HG03442 (cell line): ENCODE data around the gene ZNF487.
"Not testable (repeated sequence)": the region's sequence is repeated elsewhere in the genome, so short reads cannot be mapped to it uniquely, and the experiment has no call there.

Source experiments
- ATAC-seq: cut with Tn5 transposase; IDR thresholded peaks from one replicate; pipeline ENCODE4 v1.9.1; 2021; ENCODE audit warnings: mild to moderate bottlenecking, moderate library complexity; ENCODE audit not compliant: unreplicated experiment

The ZNF487 gene

DNA sequence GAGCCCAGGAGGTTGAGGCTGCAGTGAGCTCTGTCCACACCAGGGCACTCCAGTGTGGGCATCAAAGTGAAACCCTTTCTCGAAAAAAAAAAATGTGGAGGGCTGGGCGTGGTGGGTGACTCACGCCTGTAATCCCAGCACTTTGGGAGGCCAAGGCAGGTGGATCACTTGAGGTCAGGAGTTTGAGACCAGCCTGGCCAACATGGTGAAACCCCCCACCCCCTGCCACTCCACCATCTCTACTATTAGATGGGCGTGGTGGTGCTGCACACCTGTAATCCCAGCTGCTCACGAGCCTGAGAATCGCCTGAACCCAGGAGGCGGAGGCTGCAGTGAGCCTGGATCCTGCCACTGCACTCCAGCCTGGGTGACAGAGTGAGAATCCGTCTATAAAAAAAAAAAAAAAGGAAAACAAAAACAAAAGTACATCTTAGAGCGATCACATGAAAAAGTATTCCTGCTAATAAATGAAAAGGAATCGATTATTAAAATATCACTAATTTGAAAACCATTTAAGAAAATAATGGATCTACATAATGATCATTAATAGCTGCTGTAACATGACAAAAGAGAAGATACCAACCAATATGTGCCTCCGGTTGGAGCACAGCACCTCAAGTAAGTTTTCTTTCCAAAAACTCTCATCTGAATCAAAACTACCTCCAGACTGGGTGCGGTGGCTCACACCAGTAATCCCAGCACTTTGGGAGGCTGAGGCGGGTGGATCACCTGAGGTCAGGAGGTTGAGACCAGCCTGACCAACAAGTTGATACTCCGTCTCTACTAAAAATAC is 32.8 kb upstream of the ZNF487 start:
- ATAC-seq, result no peak

DNA sequence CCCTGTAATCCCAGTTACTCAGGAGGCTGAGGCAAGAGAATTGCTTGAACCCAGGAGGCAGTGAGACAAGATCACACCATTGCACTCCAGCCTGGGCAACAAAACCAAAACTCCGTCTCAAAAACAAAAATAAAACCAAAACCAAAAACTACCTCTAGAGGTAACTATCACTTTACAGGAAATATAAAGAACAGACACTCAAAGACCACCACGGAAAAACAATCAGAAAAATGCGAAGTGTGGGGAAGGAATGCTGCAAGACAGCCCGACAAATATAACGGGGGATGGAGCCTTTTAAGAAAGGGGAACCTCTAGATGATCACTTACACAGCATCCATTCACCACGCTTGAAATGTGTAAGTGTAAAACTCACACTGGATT is 32.2 kb upstream of the ZNF487 start:
- ATAC-seq, result no peak

DNA sequence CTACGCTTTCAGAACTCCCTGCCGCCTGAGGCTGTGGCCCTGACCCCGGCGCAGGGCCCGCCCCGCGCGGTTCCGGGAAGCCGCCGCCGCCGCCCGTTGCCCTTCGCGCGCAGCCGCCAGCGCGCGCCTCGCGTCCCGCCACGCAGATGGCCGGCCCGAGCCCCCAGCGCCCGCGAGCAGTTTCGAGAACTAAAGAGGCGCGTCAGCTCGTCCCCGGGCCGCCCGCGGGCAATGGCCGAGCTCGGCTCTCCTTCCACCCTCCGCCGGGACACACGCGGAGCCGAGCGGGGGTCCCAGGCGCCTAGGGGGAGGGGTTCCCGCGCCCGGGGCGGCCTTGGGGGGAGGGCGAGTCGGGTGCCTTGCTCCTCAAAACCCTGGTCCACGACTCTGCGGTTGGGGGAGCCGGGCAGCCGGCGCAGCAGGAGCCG is 29.7 kb upstream of the ZNF487 start:
- ATAC-seq, result peak; percentile 0

DNA sequence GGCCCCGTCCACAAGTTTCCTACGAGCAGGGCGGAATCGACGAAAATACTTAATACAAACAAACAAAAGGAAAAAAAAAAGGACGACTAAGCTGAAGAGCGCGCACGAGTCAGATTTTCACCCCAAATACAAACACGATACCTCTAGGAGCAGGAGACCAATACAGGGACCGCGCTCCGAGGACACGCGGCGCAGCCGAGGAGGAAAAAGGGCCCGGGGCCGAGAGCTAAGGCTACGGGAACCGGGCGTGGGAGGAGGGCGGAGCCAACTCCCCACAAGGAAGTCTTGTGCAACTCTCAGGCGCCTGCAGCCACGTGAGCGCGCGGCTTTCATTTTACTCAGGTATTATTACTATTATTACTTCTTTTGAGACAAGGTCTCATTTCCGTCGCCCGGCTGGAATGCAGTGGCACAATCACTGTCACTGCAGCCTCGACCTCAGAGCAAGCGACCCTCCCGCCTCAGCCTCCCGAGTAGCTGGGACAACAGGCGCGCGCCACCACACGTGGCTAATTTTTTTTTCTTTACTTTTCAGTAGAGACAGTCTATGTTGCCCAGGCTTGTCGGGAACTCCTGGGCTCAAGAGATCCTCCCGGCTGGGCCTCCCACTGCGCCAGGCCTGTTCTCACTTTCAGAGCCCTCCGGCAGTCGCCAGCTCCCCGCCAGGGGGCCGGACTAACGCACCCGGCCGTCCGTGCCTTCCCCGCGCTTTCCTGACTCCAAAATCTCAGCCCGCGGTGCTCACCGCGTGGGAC is 29.2 kb upstream of the ZNF487 start:
- peak; percentile 44 for ATAC-seq

DNA sequence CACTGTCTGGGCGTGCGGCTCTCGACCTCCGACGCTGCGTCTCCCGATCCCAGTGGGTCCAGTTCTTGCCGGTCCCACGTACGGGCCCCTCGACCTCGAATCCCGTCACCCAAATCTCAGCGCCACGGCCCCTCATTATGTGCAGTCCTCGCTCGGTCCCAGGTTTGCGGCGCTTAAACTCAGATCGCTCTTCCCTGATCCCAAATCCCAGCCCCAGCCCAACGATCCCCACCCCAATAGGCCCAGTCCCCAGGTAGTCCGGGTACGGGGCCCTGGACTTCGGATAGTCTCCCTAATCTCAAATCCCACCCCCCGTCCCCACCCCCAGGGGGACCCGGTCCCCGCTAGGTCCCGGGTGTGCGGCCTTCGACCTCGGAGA is 28.6 kb upstream of the ZNF487 start:
- ATAC-seq, result no peak

DNA sequence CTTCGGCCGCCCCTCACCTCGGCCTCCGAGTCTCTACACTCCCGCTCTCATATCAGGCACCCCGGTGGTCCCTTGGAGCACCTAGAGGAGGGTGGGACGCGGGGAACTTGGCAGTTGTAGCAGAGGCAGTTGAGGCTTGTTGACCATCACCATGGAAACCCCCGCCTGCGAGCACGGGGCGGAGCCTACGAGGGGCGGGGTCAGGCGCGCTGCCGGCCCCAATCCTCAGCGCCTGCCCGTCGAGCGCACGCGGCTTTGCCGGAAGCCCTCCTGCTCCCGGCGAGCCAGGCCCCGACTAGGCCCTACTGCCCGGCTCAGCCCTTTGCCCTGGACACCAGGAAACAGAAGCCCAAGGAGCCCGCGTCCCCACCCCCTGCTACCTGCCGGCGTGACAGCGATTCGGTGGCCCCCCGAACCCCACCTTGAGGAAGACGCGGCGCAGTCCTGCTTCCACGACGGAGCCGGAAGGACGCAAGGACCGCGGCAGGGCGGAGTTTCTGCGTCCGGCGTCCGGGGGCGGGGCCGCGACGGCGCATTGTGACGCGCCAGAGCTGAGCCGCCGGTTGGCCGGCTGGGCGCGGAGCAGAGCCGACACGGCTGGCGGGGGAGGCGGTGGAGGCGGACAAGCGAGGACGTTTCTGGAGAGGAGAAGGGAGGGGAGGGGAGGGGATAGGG is 28.1 kb upstream of the ZNF487 start, which contains the start of gene HNRNPF:
Gene HNRNPF, minus strand, starts transcription at position 477 of the 675 bp plus-strand sequence. CDS start 21,302 bp downstream, outside the sequence.
- ATAC-seq, result peak; percentile 68

DNA sequence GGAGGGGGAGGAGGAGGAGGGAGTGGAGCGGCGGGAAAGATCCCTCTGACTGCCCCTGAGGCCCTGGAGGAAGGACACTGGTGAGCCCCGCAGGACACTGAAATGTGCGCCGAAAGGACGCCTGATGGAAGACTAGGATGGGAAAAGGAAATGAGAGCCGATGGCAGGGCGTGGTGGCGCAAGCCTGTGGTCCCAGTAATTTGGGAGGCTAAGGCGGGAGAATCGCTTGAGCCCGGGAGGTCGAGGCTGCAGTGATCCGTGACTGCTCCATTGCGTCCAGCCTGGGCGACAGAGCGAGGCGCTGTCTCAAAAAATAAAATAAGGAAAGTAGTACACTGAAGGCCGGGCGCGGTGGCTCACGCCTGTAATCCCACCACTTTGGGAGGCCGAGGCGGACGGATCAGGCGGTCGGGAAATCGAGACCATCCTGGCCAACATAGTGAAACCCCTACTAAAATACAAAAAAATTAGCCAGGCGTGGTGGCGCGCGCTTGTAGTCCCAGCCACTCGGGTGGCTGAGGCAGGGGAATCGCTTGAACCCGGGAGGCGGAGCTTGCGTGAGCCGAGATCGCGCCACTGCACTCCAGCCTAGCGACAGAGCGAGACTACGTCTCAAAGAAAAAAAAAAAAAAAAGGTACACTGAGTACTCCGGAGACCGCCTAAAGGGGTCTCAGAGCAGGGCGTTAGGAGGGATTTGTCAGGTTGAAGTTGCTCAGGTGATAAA is 27.4 kb upstream of the ZNF487 start:
- ATAC-seq, result no peak

DNA sequence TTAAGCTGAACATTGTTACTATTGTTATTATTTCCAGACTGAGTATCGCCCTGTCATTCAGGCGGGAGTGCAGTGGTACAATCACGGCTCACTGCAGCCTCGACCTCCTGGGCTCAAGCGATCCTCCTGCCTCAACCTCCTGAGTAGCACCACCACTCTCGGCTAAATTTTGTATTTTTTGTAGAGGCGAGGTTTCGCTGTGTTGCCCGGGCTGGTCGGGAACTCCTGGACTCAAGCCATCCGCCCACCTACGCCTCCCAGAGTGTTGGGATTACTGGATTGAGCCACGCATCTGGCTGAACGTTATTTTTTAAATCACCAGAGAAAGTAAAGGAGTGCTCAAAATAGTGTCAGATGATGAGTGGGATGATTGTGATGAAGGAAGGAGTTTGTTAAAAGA is 26.6 kb upstream of the ZNF487 start:
- ATAC-seq, result no peak

DNA sequence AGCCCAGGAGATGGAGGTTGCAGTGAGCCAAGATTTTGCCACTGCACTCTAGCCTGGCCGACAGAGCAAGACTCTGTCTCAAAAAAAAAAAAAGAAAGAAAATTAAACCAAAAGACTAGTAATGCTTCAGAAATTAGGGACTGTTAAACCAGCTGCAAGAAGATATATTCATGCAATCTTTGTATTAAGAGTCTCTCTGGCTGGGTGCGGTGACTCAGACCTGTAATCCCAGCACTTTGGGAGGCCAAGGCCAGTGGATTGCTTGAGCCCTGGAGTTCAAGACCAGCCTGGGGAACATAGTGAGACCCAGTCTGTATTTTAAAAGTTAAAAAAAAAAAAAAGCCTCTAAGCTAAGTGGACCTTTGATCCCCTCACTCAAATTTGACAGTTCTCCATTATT is 25.4 kb upstream of the ZNF487 start:
- ATAC-seq, result no peak

DNA sequence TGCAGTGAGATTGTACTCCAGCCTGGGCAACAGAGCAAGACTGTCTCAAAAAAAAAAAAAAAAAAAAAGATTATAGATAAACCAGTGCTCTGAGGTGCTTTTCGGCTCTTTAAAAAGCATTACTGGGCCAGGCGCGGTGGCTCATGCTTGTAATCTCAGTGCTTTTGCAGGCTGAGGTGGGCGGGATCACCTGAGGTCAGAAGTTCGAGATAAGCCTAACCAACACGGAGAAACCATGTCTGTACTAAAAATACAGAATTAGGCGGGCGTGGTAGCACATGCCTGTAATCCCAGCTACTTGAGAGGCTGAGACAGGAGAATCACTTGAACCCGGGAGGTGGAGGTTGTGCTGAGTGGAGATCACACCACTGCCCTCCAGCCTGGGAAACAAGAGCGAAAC is 21.4 kb upstream of the ZNF487 start:
- no peak for ATAC-seq

DNA sequence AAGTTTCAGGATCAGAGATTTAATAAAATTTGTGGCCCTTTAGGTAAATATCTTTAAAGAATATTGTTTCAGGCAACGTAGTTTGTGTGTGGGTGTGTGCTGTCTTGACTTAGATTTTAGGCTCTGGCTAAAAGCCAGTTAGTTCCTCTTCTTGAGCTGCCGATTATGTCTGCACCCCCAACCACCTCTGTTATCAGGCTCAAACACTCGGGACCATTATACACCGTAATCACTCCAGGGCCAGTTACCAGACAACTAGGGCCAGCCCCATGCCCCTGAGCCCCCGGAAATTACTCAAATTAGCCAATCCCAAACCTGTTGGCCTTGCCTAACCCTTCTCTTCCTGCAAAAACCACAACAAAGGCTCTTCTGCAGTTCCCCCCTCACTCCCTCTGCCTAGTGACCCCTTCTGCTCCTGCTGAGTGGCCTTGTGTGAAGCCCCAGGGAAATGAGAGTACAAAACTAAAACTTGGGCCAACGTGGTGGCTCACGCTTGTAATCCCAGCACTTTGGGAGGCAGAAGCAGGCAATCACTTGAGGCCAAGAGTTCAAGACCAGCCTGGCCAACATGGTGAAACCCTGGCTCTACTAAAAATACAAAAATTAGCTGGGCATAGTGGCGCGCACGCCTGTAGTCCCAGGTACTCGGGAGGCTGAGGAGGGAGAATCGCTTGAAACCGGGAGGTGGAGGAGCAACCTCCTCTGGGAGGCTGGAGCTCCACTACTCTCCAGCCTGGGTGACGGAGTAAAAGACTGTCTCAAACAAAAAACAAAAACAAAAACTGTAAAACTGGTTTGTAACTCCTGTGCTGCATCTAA is 18.8 kb upstream of the ZNF487 start:
- peak; percentile 36 for ATAC-seq

DNA sequence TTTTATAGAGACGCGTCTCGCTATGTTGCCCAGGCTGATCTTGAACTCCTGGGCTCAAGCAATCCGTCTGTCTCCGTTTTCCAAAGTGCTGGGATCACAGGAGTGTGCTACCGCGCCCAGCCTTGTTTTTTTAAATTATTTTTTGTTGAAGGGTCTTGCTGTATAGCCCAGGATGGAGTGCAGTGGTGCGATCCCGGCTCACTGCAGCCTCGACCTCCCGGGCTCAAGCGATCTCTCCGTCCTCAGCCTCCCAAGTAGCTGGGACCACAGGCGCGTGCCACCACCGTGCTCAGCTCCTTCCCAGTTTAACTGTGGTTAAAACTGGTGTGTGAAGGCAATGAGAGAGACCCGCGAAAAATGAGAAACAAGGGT is 16.9 kb upstream of the ZNF487 start:
- ATAC-seq, result no peak

DNA sequence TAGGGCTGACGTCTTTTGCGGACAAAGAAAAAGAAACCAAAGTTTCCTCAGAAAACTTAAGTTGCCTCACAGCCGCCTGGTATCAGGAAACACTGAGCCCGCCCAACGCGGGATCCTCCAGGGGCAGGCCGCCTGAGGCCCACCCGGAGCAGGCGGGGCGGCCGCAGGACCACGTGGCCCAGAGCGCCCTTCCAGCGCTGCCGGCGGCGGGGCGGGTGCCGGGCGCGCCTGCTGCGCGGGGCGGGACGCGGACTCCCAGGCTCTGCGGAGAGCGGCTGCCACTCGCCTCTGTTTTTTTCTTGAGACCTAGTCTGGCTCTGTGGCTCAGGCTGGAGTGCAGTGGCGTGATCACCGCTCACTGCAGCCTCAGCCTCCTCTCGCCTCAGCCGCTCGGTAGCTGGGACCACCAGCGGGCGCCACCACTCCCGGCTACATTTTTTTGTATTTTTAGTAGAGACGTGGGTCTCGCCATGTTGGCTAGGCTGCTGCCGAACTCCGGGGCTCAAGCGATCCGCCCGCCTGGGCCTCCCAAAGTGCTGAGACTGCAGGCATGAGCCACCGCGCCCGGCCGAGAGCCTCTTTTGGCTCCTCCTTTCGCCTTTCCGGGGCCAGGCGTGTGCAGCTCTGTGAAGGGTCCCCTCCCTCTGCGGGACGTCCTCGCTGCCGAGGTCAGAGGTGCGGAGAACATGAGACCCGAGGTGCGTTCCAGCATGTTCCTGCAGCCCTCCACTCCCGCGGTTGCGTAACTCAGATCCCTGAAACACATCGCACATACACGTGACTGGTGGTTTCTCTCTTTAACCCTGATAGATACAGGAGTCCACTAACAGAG is 16.3 kb upstream of the ZNF487 start:
- ATAC-seq, result peak; percentile 73

DNA sequence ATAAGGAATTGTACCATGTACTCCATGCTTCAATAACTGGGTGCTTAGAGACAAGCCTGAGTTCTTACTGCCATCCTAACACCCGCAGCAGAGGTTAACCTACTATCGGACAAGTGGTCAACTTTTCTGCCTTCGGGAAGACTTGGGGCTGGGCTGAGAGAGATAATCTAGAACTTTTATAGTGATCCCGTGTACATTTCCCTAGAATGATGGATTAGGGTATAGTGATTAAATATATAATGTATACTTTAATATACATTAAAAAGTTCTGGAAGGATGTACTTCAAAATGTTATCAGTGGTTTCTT is 15.8 kb upstream of the ZNF487 start:
- no peak for ATAC-seq

DNA sequence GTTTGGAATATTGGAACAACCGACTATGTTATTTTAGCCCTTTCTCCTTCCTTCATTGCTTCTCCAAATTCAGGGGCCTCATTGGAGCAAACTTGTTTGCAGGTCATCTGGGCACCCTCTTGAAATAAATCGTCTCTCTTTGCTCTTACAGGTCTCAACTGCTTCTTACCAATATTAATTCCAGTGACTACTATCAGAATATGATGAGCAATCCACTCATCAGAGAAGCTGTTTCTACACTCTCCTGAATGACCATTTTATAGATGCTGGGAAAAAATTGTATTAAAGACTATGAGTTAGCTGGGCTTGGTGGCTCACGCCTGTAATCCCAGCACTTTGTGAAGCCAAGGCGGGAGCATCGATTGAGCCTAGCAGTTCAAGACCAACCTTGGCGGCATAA is 15.4 kb upstream of the ZNF487 start:
- no peak for ATAC-seq

DNA sequence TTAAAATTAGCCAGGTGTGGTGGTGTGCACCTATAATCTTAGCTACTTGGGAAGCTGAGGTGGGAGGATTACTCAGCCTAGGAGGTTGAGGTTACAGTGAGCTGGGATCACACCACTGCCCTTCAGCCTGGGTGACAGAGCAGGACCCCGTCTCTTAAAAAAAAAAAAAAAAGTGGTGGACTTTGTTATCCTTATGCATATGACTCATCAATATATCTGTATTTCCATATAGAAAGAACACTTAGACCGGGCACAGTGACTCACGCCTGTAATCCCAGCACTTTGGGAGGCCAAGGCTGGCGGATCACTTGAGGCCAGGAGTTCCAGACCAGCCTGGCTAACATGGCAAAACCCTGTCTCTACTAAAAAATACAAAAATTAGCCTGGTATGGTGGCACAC is 15.0 kb upstream of the ZNF487 start:
- ATAC-seq, result not testable (repeated sequence)

DNA sequence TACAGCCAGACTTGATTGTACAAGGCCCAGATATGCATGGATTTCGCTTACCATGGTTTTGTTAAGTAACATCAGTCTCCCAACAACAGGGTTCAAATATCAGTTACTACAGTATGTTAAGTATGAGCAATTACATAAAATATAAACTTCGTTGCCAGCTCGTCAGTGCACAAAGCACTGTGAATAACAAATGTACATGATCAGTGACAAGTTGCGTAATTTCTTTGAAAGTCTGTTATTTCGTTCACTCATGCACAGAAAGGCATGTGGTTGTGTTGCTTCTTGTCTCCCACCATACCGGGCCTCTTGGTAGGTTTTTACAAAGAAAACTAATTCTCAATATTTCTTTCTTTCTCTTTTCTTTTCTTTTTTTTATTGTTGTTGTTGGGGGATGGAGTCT is 12.5 kb upstream of the ZNF487 start:
- ATAC-seq, result no peak

DNA sequence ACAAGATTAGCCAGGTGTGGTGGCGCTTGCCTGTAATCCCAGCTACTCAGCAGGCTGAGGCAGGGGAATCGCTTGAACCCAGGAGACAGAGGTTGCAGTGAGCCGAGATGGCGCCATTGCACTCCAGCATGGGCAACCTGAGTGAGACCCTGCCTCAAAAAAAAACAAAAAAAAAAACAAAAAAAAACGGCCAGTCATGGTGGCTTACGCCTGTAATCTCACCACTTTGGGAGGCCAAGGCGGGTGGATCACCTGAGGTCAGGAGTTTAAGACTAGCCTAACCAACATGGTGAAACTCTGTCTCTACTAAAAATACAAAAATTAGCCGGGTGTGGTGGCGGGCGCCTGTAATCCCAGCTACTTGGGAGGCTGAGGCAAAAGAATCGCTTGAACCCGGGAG is 10.4 kb upstream of the ZNF487 start:
- ATAC-seq, result not testable (repeated sequence)

DNA sequence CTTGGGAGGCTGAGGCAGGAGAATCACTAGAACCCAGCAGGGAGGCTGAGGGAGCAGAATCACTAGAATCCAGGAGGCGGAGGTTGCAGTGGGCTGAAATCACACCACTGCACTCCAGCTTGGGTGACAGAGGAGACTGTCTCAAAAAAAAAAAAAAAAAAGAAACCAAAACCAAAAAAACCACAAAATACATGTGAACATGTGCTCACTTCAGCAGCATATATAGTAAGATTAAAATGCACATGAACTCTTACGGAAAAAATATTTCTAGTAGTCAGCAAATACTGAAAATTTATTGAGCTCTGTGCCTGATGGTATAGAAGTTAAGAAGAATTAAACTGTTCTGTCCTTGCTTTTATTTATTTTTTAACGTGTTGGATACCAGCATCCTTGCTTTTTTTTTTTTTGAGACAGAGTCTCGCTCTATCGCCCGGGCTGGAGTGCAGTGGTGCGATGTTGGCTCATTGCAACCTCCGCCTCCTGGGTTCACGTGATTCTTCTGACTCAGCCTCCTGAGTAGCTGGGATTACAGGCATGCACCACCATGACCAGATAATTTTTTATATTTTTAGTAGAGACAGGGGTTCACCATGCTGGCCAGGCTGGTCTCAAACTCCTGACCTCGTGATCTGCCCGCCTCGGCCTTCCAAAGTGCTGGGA is 9.6 kb upstream of the ZNF487 start:
- peak; percentile 73 for ATAC-seq
